Activated CD4-positive, alpha-beta T cell treated with anti-CD3 and anti-CD28 coated beads, Interleukin-2, amount 50 U/mL, for 1 hour (primary cell): ENCODE data around the gene TMEM200A.

Source experiments
- DNase-seq: peaks from one replicate; pipeline ENCODE4 v3.0.0-alpha.2; 2020

The TMEM200A gene

DNA sequence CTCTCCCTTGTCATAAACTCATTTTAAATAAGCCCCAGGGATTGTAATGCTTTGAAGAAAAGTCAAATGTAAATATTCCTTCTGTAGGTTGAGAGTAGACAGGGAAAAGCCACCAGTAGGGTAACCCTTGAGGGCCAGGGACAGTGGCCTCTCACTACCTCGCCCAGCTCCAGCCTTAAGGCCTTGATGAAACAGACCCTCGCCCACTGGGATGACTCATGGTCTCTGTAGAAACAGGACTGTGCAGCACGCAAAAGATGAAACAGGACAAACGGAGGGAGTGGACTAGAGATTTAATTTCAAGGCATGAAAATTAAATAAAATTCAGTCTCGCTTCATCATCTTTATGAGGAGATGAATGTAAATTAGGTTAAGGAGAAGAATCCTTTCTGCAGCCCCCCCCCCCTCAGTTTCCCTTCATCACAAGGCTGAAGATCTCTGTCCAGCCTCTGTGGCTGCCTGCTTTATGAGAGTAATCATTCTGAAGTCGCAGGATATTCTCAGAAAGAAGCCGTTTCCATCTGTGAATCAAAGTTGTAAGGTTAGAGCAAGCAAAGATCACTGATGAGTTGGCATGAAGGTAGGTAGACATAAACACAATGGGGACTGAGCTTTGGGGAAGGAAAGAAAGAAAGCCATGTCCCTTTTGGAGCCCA lies 60.4 kb downstream of the TMEM200A start:
- DNase-seq = no peak

DNA sequence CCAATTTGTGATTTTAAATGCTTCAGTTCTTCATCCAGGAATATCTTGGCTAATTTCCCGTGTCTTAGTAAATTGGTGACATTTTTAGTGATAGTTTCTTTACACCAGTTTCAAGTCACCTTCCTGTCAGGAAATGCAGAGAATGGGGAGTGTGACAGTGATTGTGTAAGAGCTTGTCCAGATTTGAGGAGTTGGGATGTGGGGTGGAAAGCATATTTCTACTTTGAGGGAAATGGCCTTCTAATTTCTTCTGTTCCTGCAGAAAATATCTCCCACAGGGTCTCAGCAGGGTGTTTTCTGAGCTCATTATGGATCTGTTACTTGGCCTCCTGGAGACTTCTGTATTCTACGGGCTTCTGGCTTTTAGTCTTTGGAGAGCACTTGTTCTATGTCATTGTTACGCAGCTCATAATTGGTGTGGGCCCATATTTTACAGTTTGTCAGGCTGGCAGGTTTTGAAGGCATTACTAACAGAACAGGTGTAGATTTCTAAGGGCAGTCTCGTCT lies 65.6 kb downstream of the TMEM200A start:
- DNase-seq = no peak

DNA sequence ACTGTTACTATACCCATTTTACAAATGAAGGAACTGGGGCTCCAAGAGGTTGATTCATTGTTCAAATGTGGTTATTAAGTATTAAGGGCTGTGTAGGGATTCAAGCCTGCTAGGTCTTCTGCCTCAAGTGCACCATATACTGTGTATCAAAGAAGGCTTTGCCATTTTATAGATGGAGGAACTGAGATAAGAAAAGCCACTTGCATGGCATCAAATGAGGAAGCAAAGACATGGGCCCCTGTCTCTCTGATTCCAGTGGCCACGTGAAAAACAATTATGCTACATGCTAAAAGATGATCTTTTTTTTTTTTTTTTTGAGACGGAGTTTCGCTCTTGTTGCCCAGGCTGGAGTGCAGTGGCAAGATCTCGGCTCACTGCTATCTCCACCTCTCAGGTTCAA lies 67.0 kb downstream of the TMEM200A start:
- DNase-seq = no peak

DNA sequence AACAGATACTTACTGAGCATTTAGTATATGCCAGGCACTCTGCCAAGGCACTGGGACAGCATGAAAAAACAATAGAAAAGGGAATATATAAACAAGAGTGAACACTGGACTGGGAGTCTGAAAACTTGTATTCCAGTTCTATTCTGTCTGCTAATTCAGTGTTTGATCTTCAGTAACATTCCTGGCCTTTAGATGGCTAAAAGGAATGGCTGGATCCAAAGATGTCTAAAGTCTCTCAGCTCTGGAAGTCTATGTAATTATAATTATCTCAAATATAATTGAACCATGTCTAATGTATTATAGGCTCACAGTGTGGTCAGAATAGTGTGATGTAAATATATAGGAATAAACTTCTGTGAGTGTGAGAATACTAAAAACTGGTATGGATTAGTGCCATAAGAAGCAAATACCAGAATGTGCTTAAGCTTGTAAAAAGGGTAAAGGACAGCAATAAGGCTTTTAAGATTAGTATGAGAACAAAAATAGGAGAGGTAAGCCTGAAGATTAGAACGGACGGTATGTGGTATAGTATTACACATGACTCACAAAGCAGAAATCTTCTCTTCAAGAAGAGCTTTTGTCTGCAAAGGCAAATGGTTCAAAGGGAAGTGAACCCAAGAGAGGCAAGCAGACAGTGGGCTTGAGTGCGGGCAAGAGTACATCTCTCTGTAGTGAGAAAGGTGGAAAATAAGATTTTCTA lies 68.5 kb downstream of the TMEM200A start:
- no peak for DNase-seq

DNA sequence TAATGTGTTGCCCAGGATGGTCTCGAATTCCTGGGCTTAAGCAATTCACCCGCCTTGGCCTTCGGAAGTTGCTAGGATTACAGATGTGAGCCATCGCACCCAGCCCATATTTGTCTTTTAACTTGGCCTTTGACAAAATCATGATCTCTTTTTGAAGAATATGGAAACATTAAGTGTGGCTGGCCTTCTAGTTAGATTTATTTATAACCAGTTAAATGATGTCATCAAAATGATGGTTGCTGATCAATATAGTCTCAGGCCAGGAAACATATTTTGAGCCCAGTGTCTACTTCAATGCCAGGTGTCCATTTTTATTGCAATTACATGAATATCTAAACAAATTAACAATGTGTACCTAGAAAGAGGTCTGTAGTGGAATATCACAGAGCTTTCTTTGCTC lies 69.4 kb downstream of the TMEM200A start:
- no peak for DNase-seq

DNA sequence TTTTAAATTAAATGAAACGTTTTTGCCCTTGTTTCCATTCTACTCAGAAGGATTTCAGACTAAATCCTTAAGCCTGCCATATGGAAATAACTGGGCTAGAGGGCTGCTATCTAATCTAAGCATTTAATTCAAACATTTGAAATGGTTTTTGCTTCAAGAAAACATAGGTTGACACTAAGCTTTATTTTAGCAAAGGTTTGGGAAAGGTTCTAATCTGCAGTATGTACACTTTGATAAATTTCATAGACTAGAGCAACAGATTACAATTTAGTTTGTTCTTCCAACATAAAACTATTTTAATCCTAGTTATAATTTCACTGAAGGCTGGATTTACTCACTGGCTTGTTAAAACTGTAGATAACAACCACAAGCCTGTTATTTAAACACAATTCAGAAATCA lies 72.1 kb downstream of the TMEM200A start:
- DNase-seq = no peak

DNA sequence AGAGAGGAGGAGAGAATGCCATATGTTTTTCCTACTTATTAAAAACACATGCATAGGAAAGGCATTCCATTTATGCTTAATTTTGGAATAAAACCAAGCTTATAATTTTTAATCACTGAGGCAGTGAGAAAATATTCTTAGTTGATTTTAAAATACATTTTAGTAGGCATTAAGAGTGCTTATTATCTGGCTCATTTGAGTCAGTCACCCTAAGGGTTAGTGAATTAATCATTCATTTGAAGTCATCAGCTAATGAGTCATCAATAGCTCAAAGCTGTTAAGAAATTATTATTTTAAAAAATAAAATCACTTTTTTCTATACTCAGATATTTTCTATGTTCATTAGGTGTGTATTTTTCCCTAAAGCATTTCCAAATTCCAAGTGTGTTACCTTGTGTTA lies 81.6 kb downstream of the TMEM200A start:
- no peak for DNase-seq

DNA sequence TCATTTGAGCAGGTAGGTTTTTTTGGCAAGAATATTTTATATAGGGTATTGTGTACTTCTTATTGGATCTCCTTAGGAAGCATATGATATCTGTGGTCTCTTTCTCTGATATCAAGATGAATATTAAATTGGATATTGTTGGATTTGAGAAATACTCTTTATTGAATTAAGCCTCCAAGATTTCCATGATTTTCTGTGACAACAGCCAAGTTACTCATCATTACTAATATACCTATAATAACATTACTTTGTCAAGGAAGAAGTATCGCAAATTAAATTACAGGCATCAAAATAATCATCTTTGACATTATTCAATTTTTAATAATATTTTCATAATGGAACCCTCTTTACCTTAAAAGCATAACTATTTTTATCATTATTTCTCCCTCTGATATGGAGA lies 86.5 kb downstream of the TMEM200A start:
- DNase-seq = no peak

DNA sequence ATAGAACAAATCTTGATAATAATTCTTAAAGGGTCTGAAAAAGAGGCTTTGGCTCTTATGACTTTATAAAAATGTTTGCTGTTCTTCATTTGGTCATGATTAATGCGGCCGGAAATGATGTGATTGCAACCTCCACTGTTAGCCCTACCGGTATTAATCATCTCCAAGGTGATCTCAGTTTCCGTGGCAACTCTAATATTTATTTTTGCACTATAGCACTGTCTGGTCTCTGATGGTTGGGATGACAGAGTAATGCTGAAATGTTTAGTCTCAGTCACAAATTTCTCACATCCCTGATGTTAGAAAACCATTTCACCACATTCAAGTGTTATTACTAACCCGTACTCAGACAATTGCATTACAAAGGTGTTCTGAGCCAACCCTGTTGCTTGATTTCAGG lies 87.4 kb downstream of the TMEM200A start:
- no peak for DNase-seq

DNA sequence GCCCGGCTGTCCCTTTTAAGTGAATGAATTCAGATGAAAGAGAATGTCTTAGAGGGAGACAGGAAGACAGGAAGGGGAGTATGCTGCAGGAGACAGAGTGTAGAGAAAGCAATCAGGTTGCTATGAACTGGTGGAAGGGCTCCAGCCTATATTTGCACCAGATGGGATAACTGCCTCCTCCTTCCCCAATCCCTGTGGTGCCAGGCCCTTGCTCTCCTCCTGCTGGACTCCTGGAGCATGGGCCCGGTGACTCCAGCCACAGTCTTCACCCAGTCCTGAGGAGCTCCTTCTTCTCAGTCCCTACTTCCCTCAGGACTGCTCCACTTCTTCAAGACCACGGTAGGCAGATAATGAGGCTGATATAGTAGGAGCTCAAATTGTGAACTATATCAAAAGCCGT lies 91.8 kb downstream of the TMEM200A start:
- no peak for DNase-seq

DNA sequence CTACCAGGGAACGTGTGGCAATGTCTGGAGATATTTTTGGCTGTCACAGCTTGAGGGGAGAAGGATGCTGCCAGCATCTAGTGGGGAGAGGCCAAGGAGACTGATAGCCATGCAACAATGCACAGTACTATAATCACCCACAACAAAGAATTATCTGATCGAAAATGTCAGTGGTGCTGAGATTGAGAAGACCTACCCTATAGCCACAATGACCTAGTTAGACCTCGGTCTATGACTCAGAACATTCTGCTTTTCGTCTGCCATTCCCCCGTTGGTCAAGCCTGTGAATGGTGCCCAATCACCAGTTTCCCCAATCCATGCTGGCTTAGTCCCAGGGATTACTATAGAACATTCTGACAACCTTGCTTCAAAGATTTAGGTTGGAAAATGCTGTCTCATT lies 93.5 kb downstream of the TMEM200A start:
- DNase-seq = no peak

DNA sequence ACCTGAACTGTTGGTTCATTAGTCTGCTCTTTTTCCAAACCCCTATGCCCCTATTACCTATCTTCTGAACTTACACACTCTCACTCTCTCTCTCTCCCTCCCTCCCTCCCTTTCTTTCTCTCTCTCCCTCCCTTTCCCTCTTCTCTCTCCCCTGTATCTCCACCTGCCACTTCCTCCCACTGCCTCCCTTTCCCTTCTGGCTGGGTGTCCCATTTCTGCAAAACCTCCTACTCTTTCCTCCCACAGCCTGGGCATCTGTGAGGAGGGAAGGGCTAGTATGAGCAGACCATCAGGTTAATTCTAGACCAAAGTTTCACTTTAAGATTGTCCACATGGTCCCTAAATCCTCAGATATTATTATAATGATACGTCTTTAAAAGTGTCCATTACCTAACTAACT lies 95.1 kb downstream of the TMEM200A start:
- DNase-seq = no peak

DNA sequence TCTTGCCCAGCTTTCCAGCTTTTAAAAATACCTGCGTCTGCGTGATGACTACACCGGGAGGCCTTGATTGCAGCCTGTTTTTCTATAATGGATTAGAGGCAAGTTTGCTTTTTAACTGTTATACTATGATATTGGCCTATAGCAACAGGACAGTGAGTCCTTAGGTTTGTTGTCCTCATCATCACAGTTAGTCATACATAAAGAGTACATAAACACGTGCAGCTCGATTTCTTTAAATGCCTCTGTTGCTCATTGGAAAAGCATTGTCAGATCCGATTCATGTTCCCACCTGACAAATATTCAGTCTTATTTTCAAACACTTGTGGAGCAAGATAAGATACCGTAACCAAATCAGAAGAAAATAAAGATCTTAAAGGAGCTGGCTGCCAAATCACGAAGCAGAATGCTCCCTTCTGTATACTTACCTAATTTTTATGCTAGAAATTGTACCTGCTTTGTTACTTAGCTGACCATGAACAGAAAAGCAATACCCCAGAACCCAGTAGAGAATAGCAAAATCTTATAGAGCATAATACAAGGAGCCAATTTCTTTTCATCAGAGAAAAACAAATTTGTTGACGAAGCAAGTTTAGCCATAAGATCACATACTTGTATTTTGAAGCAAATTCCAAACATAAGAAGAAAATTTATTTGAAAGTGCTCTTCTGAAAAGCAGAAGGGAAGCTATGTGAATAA lies 100.4 kb downstream of the TMEM200A start:
- no peak for DNase-seq

DNA sequence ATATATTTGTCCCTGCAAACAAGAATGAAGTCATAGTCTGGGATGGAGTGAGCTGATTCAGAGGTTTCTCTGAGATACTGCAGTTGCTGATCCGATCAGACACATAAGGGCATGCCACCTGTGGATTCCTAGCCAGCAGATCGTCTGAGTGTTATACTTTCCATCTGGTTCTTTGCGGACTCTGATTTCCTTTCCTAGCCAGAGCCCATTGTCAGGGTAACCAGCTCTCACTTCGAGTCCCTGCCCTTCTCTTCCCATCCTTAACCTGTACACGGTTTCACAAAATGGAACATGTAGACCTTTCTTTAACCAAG lies 100.9 kb downstream of the TMEM200A start:
- no peak for DNase-seq

DNA sequence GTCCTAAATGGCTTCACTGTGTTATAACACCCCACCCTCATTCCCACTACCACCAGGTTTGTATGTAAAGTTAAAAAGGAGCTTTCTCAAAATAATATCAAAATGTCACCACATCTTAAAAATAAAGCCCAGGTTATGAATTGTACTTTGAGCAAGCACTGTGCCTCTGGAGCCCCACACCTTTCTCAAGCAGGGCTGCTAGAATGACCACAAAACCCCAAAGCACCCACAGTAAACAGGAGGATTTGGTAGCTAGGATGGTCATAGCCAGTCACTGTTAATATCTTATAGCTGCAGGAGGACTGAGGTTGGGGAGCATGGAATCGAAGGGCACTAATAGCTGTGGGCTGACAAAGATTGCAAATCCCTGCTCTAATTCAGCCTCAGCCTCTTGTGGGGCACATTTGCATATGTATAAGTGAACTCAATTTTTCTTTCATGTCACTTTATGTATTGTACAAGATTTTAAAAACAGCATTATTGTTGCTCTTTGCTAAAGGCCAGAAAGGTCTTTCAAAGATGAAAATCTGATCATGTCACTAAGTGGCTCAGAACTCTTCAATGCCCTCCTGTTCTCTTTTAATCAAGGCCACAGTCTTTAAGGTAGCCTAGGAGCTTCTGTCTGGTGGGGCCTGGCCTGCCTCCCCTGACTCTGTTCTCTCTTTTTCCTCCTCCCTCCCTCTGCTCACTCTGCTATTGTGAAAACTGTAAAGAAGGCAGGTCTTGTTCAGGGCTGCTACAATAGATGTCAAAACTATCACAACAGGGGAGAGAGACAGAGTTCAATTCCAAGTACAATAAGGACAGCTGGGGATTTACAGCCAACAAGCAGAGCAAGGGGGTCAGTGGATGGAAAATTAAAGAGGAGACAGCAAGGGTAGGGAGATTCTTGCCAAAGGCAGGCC lies 101.6 kb downstream of the TMEM200A start:
- no peak for DNase-seq

DNA sequence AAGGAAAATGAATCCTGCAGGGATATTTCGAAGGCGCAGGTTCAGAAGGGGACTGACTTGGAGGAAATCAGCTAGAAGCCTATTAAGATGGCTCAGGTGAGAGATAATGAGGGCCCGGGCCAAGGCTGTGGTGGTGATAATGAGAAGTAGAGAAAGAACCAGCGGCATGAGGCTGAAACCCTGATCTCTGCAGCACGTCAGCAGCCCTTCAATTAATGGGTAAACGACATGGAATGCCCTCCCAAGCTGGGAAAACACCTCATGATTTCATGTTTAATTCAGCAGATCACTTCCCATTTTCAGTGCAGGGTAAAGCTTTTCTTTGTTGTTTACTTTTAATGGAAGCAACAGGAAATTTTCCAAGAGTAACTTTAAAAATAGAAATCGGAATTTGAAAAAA lies 104.9 kb downstream of the TMEM200A start:
- no peak for DNase-seq

DNA sequence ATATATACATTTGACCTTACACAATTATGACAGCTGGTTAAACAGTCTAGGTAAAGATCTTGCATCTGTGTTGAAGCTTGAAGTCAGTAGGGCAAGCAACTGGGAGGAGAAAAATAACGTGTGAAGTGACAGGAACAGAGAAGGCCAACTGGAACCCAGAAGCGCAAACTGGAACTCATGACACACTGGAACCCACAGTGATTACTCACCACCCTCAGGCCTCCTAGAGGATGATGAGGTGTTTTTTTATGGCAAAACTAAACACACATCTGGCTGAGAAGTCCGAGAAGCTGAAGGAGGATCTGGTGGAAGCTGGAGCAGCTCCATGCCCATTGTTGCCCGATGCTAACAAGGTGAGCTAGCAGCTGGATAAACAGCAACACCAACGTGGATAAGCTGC lies 108.1 kb downstream of the TMEM200A start:
- DNase-seq = no peak

DNA sequence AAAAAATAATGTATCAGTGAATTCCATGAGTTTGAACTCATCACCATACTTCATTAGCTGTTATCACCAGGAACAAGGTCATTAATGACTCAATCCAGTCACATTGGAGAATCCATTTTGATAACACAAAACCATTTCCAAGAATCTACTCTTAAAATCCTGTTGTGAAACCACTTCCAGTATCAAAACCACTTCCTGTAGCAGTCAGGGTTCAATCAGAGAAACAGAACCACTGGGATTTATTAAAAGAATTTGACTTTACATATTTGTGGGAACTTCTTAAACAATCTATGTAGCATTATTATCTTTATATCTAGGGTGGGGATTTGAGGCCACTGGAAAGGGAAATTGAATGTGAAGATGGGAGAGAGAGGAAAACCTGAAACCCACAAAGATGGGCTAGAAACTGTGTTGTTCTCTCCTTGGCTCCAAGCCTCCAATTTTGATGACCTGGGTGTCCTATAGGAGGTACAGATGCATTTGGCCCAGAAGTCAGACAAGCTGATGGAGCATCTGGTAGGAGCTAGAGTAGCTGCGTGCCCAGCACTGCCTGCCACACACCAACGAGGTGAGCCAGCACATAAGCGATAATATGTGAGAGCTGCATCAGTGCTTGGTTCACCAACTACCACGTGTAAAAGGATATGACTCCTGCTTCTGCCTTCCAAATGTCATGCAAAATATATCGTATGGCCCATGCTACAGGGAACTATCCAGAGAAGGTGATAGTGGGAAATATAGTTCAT lies 117.0 kb downstream of the TMEM200A start:
- no peak for DNase-seq

DNA sequence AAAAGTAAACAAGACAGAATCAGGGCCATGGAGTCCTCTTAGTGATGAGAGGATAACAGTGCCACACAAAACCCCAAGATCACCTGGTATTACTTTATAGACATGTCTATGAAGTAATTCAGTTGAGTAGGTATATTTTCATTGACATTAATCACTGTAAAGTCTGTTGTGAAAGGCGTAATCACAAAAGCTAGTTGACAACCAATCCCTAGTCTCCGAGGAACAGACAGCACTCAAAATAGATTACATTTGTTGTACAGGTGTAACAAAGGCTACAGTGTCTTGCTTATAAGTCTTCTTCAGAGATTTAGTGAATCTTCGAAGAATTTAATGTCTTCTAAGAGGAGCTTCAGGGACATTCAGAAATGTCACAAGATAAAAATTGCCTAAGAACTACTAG lies 120.1 kb downstream of the TMEM200A start:
- DNase-seq = no peak

DNA sequence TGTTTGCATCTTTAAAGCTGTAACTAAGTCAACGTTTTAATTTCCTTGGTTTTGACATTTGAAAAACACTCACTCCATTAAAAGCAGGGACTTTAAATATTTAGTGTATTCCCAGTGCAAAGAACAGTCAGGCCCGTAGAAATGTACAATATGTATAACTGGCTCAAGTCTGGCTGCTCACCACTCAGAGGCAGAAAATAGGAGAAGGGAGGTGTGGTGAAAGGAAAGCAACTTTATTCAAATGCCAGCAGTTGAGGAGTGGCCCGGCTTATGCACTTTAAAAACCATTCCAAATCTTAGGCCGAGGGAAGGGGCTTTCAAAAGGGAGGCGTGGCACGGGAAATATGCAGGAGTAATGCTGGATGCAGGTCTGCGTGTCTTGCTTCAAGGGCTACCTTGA lies 120.6 kb downstream of the TMEM200A start:
- DNase-seq = no peak

DNA sequence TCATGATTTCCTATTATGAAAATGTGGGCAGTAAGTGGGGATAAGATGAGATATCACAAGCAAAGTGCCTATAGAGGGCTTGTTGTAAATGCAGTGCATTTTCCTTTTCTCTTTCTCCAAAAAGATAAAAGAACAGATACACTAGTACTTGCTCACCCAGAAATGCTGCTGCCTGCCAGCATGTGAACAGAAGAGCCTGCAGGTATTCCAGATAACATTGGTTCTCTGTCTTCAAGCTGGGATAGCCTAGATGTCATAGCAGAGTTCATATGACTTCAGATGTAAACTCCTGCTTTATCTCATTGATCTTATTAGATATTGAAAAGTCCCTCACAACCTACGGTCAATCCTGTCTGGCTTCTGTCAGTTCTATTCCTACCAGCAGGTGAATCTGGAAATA lies 123.7 kb downstream of the TMEM200A start:
- DNase-seq = no peak
